NB4 (cell line): Measurements from ENCODE around the gene PDE8B.

Experiments
- CTCF ChIP-seq: IDR thresholded peaks from one replicate; pipeline ENCODE4 v1.5.1; 2012; ENCODE audit warnings: low read depth, low read length
- POLR2A ChIP-seq: IDR thresholded peaks from 2 replicates; pipeline ENCODE4 v1.6.1; 2011; ENCODE audit warnings: mild to moderate bottlenecking; ENCODE audit not compliant: insufficient read length; ENCODE audit errors: extremely low read depth
- TF ChIP-seq, protein P1 (sequence below): IDR thresholded peaks from 2 replicates; pipeline ENCODE4 v1.6.1; 2011; ENCODE audit warnings: low read depth, low read length

- no peak for TF ChIP-seq POLR2A
- no peak for TF ChIP-seq CTCF
- TF ChIP-seq, protein P1, sequence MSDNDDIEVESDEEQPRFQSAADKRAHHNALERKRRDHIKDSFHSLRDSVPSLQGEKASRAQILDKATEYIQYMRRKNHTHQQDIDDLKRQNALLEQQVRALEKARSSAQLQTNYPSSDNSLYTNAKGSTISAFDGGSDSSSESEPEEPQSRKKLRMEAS, result no peak
These were observed 185.5 kb downstream of the PDE8B start for GRCh38 chr5:77396017-77396416.
